ENCODE data around the gene BRD3.
"Not testable (repeated sequence)": the region's sequence is repeated elsewhere in the genome, so short reads cannot be mapped to it uniquely, and the experiment has no call there.

BRD3 gene

DNA sequence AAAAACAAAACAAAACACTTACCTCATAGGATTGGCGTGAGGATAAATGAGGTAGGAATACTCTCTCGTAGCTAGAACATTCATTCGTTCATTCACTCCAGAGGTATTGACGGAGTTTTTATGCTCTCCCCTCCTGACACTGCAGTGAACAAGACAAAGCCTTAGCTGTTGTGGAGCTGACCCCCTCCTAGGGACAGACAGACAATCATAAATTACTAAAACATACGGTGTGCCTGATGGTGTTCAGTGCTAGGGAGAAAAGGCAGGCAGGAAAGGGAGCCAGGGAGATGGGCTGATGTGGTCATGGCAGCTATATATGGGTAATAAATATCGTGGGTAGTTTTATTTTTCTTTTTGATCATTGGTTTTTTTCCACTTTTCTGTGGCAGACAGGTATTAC is 5.7 kb upstream of the BRD3 start:
- ATAC-seq (replicated peaks): no peak
- H3K27me3 Mint-ChIP-seq: peaks cover 22 to 23% of the 10 kb centered on the region in 2 donors
- DNase-seq: no peak
- no peak overlapping the region for H3K4me3 Mint-ChIP-seq
- H3K27ac Mint-ChIP-seq: no peak overlapping the region
- H3K4me1 Mint-ChIP-seq: peaks cover 0 to 2% of the 10 kb centered on the region in 2 donors
- H3K36me3 Mint-ChIP-seq: peaks cover 5 to 7% of the 10 kb centered on the region in 2 donors
- H3K9me3 Mint-ChIP-seq: peaks cover 0 to 8% of the 10 kb centered on the region in 2 donors

DNA sequence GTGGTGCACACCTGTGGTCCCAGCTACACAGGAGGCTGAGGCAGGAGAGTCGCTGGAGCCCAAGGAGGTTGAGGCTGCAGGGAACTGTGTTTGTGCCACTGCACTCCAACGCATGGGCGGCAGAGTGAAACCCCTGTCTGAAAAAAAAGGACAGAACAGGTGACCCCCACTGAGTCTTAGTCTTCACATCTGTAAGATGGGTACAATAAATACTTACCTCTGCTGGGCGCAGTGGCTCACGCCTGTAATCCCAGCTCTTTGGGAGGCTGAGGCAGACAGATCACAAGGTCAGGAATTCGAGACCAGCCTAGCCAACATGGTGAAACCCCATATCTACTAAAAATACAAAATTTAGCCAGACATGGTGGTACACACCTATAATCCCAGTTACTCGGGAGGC is 4.9 kb upstream of the BRD3 start:
- not testable (repeated sequence) for H3K9me3 Mint-ChIP-seq; ATAC-seq (replicated peaks); H3K4me3 Mint-ChIP-seq; H3K27ac Mint-ChIP-seq; H3K4me1 Mint-ChIP-seq; DNase-seq; H3K36me3 Mint-ChIP-seq
- H3K27me3 Mint-ChIP-seq: peaks cover 22 to 23% of the 10 kb centered on the region in 2 donors

DNA sequence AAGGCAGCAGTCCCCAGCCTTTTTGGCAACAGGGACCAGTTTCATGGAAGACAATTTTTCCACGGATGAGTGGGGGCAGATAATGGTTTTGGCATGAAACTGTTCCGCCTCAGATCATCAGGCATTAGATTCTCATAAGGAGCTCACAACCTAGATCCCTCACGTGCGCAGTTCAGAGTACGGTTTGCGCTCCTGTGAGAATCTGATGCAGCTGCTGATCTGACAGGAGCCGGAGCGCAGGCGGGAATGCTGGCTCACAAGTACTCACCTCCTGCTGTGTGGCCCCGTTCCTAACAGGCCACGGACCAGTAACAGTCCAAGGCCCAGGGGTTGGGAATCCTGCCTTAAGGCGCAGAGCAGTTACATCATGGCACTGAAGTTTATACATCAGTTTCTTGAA is 3.3 kb upstream of the BRD3 start:
- Mint-ChIP-seq H3K4me3 (no peak overlapping the region), H3K9me3 (peaks cover 0 to 2% of the 10 kb centered on the region in 2 donors), H3K4me1 (peaks cover 6 to 9% of the 10 kb centered on the region in 2 donors), H3K27ac (no peak overlapping the region), H3K36me3 (peaks cover 0 to under 1% of the 10 kb centered on the region in 2 donors), H3K27me3 (peaks cover 18 to 23% of the 10 kb centered on the region in 2 donors)
- ATAC-seq (replicated peaks): no peak
- no peak for DNase-seq

DNA sequence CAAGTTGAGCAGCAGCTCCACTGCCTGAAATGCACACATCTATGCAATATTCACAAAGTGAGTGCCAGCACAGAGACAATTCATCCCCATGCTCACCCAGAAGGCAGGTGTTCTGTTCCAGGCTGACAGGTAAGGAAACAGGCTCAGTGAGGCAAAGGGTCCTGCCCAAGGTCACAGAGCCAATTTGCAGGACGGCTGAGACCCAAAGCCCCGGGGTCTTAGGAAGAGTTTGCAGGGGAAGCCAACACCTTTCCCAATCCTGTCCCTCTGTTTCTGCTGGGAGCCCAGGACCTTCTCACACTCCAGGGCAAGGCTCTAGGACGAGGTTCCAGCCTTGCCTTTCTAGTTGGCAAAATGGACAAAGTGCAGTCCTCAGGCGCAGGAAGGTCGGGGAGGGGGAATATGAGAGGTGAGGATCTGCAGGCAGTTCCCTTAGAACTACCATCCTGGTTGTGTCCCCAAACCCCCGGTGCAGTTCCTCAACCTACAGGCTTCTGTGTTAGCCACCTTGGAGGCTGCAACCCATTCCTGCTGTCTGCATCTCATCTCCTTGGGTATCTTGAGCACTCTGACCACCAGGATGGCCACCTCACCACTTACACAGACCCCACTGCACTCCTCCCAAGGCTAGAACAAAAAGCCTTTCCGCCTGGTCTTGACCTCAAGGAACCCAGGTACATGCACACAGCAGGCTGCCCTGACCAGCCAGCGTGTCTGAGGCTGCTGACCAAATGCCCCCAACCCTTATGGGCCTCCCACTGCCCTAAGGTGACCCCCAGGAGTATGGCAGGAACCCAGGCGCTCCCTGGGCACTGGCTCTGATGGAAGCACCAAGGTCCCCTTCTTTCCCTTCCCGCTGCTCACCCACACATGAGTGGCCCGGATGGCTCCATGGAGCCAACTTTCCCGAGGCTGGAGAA is 1.9 kb upstream of the BRD3 start:
- H3K4me3 Mint-ChIP-seq: peak overlapping the region; percentile 81 to 89

DNA sequence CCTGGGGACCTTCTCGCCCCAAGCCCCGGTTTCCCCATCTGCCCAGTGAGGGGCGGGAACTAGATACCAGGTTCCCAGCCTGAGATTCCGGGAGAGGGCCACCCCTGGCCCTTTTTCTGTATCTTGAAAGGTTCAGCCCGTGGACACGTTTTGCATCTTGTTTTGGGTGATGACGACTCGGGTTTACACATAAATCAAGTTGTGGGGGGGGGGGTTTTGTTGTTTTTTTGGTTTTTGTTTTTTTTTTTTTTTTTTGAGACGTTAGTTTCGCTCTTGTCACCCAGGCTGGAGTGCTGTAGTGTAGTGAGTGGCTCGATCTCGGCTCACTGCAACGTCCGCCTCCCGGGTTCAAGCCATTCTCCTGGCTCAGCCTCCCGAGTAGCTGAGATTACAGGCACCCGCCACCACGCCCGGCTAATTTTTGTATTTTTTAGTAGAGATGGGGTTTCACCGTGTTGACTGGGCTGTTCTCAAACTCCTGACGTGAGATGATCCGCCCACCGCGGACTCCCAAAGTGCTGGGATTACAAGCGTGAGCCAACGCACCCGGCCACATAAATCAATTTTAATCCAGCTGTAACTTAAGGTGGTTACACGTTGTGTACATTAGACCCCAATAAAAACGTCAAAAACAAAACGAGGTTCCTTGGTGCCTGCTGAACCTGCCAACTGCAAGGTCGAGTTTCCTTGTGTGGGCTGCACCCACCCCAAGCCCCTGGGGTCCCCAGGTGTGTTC is 1.1 kb upstream of the BRD3 start:
- Mint-ChIP-seq H3K4me1 (peaks cover 17 to 27% of the 10 kb centered on the region in 2 donors), H3K36me3 (no peaks in the 10 kb centered on the region), H3K27me3 (peaks cover 18 to 23% of the 10 kb centered on the region in 2 donors), H3K27ac (peak overlapping the region; percentile 84), H3K4me3 (peak overlapping the region; percentile 81 to 89), H3K9me3 (no peaks in the 10 kb centered on the region)
- DNase-seq (no peak), ATAC-seq (replicated peaks) (no peak)

More for the DNA sequence above, 1.9 kb upstream of the BRD3 start:
- no peak for DNase-seq
- Mint-ChIP-seq H3K4me1 (peaks cover 14 to 23% of the 10 kb centered on the region in 2 donors), H3K27ac (peak overlapping the region; percentile 9), H3K9me3 (no peaks in the 10 kb centered on the region), H3K27me3 (peaks cover 18 to 23% of the 10 kb centered on the region in 2 donors), H3K36me3 (no peaks in the 10 kb centered on the region)
- ATAC-seq (replicated peaks): no peak

DNA sequence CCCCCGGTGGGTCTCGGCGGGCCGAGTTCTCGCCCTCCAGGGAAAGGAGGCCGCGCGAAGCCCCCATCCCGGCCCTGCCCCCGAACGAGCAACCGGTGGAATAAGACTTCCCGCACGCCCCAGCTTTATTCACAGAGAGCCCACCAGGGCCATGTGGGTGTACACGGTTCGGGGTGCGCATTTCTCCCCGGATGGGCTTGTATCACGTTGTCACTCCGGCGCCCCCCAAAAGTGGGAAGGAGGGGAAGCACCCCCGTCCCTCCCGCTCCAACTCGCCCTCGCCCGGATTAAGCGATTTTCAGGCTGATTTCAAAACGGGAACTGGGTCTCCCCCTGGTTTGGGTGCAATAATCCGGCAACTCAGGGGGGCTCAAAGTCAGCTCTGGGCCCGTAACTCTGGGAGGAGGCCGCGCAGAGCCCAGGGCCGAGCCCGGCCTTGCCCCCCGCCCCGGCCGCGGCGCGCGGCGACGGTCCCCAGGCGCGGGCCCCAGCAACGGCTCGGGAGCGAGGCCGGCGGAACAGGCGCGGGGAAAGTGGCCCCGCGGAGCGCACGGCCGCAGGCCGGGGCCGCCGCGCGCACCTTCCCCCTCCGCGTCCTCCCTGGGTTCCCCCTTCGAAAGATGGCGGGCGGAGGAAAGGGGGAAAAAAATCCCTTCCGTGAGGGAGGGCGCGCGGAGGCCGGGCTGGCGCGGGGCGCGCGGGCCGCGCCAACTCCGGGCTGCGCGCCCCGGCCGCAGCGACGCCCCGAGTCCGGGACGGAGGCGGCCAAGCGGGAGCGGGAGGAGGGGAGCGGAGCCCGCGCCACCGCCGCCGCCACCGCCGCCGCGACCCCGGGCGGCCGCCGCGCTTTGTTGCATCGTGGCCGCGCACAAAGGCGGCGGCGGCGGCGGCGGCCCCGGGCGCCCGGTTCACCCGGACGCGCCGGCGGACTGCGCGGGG is 644 bp downstream of the BRD3 start:
- Mint-ChIP-seq H3K27ac (peak overlapping the region; percentile 89), H3K9me3 (no peaks in the 10 kb centered on the region), H3K4me3 (peak overlapping the region; percentile 88 to 89), H3K27me3 (peaks cover 10 to 19% of the 10 kb centered on the region in 2 donors), H3K36me3 (peaks cover 0 to 5% of the 10 kb centered on the region in 2 donors), H3K4me1 (peaks cover 28 to 44% of the 10 kb centered on the region in 2 donors)
- peak; percentile 32 for DNase-seq
- ATAC-seq (replicated peaks): peak; percentile 4 to 25

DNA sequence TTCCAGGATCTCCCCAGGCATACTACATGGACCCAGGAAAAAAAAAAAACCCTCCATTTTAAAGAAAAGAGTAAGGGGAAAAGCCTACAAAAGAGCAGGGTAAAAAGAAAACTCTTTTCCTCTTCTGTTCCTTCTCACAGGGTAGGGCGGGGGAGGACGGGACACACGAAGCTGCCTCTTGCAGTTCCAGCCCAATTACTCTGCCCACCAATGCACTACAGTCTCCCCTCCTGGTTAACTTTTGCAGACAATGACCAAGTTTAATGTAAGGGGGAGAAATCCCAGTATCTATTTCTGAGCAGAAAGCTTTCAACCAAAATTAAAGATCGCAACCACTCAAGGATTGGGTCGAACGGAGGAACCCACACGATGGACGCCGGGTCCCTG is 1.3 kb downstream of the BRD3 start:
- peaks cover 30 to 50% of the 10 kb centered on the region in 2 donors for H3K4me1 Mint-ChIP-seq
- H3K27me3 Mint-ChIP-seq: peaks cover 9 to 16% of the 10 kb centered on the region in 2 donors
- H3K9me3 Mint-ChIP-seq: no peaks in the 10 kb centered on the region
- peak overlapping the region; percentile 88 to 89 for H3K4me3 Mint-ChIP-seq
- H3K36me3 Mint-ChIP-seq: peaks cover 0 to 5% of the 10 kb centered on the region in 2 donors
- ATAC-seq (replicated peaks) (no peak), DNase-seq (no peak)
- peak overlapping the region; percentile 89 for H3K27ac Mint-ChIP-seq

DNA sequence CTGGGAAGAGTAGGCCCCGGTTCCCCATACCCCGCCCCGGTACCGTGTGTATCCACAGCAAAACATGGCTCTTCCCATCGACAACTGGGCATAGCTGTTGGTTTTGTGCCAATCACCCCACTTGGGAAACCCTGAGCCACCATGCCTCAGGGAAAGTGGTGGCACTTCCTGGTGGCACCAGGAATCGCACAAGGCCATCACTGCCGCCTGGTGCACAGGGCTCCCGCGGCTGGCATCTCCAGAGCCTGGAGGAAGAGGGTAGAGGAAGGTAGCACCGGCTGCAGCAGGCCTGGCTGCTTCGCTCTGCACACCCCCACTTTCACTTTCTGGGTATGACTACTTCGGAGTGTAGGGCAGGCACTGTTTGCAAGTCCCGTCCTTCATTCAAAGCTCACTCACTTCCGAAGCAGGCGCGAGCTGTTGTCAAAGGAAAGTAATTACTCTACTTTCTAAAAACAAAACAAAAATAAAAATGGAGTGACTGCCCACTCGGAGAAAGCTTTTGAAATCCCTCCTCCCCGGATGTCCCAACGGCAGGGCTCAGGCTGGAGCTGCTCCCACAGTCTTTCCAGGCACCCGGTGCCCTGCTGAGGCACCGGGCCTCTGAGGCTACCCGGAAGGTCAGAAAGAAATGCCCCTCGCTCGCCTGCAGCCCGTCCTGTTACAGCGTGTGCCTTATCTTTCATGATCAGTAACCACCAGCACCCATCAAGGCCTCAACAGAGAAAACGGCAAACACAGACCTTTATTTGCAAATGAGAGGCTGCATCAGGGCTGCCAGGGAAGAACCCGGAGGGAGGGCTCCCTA is 2.0 kb downstream of the BRD3 start:
- H3K27me3 Mint-ChIP-seq: peaks cover 8 to 13% of the 10 kb centered on the region in 2 donors
- DNase-seq (peak; percentile 64), ATAC-seq (replicated peaks) (peak; percentile 60 to 68)
- H3K4me1 Mint-ChIP-seq: peaks cover 37 to 57% of the 10 kb centered on the region in 2 donors
- H3K9me3 Mint-ChIP-seq: no peaks in the 10 kb centered on the region
- peak overlapping the region; percentile 88 to 89 for H3K4me3 Mint-ChIP-seq
- peaks cover 0 to 5% of the 10 kb centered on the region in 2 donors for H3K36me3 Mint-ChIP-seq
- peak overlapping the region; percentile 89 for H3K27ac Mint-ChIP-seq

DNA sequence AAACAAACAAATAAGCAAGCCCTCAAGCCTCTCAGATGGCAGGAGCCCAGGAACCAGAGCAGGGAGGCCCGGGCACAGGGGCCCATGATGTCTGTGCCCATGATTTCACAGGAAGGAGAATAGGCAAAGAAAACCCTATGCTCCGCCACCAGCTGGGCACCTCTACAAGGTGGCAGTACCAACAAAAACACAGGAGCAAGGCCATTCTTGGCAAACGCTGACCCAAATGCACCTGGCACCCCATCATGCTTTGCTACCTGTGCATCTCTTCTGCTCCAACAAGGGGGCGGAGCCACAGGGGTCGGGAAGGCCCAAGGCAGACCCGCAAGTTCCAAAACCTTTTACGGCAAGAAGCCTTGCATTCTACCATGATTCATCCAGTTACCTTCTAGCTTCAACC is 3.1 kb downstream of the BRD3 start:
- no peak overlapping the region for H3K27ac Mint-ChIP-seq
- ATAC-seq (replicated peaks) (no peak), DNase-seq (no peak)
- peaks cover 0 to 5% of the 10 kb centered on the region in 2 donors for H3K36me3 Mint-ChIP-seq
- H3K4me1 Mint-ChIP-seq: peaks cover 44 to 69% of the 10 kb centered on the region in 2 donors
- H3K4me3 Mint-ChIP-seq: peak overlapping the region in 1 of 2 donors; percentile 89
- peaks cover 0 to 3% of the 10 kb centered on the region in 2 donors for H3K27me3 Mint-ChIP-seq
- no peaks in the 10 kb centered on the region for H3K9me3 Mint-ChIP-seq

DNA sequence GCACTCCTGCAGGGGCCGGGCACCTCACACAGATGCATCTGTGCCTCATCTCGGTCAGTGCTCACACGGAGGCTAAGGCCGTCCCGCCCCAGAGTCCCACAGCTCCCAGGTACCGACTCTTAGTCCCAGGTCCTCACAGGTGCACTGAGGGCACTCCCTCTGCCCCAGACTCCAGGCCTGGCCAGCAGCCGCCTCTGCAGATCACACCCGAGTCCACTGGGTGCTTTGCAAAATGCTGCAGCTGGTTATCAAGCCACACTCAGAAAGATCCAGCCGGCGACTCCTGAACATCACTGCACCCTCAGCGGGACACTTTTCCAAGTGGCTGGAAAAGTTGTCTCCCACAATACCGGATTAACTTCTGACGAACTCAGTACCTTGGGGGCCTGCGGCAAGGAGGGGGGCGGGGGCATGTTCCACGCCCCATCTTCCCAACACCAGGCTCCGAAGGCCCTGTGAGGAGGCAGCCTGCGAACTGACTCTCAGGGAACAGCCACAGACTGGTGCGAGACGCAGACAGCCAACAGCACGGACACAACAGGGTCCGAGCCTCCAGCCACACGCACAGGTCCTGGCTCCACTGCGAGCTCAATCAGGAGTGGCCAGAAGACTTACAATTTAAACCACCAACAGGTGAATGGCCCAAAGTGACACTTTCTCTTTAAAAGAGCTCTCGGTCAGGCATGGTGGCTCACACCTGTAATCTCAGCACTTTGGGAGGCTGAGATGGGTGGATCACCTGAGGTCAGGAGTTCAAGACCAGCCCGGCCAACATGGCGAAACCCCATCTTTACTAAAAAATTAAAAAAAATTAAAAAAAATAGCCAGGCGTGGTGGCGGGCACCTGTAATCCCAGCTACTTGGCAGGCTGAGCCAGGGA is 4.0 kb downstream of the BRD3 start:
- ATAC-seq (replicated peaks) (no peak), DNase-seq (no peak)
- Mint-ChIP-seq H3K36me3 (peaks cover 0 to 5% of the 10 kb centered on the region in 2 donors), H3K27me3 (no peaks in the 10 kb centered on the region), H3K9me3 (no peaks in the 10 kb centered on the region), H3K4me3 (no peak overlapping the region), H3K27ac (no peak overlapping the region), H3K4me1 (peaks cover 51 to 78% of the 10 kb centered on the region in 2 donors)

DNA sequence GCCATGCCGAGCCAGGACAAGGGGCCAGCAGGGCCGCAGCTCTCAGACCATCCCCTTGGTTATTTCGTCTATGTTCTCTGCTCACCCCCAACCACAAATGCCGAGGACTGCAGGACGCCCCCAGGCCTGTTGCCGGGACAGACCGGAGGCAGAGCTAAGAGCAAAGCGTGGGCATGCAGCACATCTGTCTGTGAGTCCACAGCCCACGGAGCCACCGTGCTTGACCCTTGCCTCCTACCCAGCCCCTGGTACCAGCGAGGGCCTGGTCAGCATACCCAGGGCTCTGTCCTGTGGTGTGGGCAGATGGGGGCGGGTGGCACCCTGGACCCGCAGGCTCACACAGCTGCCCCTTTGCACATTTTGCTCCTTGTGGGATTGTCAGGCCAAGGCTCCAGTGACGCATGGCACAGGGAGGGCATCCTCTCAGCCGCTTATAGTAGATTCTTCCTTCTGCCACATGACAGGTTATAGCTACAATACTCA is 4.7 kb downstream of the BRD3 start:
- peaks cover 55 to 84% of the 10 kb centered on the region in 2 donors for H3K4me1 Mint-ChIP-seq

DNA sequence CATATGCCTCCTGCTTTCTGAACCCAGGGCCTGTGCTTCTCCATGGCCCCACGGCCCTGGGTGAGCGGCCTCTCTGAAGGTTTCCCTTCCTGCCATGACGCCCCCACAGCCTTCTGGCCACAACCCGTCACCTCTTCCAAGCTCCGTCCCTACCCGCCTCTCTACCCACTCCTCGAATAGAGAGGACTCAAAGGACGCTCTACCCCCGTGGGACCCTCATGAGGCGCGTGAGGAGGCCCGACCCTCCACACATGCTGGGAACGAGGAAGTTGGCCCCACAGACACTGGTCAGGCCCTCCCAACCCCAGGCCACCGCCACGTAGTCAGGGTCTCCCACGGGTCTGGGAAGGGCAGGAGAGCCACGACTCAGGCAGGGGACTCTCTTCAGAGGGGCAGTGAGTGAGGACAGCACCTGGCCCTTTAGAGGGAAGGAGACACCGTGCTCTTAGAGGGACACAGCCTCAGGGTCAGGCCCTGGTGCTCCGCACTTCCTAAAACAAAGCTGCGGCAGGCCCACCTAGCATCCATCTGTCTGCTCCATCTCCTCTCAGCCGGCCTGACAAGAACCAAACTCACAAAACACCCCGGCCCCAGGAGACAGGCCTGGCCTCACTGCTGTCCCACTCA is 5.3 kb downstream of the BRD3 start:
- Mint-ChIP-seq H3K36me3 (peaks cover 0 to 5% of the 10 kb centered on the region in 2 donors), H3K27ac (no peak overlapping the region), H3K4me1 (peaks cover 55 to 89% of the 10 kb centered on the region in 2 donors), H3K4me3 (peak overlapping the region; percentile 14 to 29), H3K27me3 (no peaks in the 10 kb centered on the region), H3K9me3 (no peaks in the 10 kb centered on the region)
- no peak for ATAC-seq (replicated peaks)
- no peak for DNase-seq

More for the DNA sequence above, 4.7 kb downstream of the BRD3 start:
- Mint-ChIP-seq H3K4me3 (no peak overlapping the region), H3K27me3 (no peaks in the 10 kb centered on the region), H3K9me3 (no peaks in the 10 kb centered on the region), H3K36me3 (peaks cover 0 to 5% of the 10 kb centered on the region in 2 donors), H3K27ac (no peak overlapping the region)
- ATAC-seq (replicated peaks) (no peak), DNase-seq (no peak)
